ENCODE measurements around the gene CNTNAP5. TPM values are rescaled to one million over a fixed set of nuclear protein-coding genes. Genes with fewer than 3 reads are reported as not detected.

The CNTNAP5 gene
- total and polyA plus RNA-seq, 2 of the 4 experiments (the other 2 are of a cell fraction) = not detected

GRCh38 chr2:124704071-124704925 is 679.2 kb downstream of the CNTNAP5 start:
- no peak overlapping the region for H3K14ac ChIP-seq (replicated peaks; ENCODE audit: low read depth, low read length)
- no peaks in the 10 kb centered on the region for H3K27me3 ChIP-seq (ENCODE audit: control insufficient read depth, insufficient read depth, low read length)
- H3K9me1 ChIP-seq (ENCODE audit: insufficient read depth, low read length) = no peaks in the 10 kb centered on the region
- H3K56ac ChIP-seq (ENCODE audit: extremely low read depth, insufficient read depth, low read length) = no peak overlapping the region
- H3K4ac ChIP-seq (ENCODE audit: low read depth, low read length) = no peak overlapping the region
- no peak overlapping the region for H2AK5ac ChIP-seq (ENCODE audit: low read depth, low read length)
- no peaks in the 10 kb centered on the region for H4K20me1 ChIP-seq (ENCODE audit: insufficient read depth, low read length)
- H3K27ac ChIP-seq (ENCODE audit: insufficient read depth, low read length) = no peak overlapping the region
- no peak overlapping the region for H2AFZ ChIP-seq (replicated peaks; ENCODE audit: low read length, poor library complexity)
- no peaks in the 10 kb centered on the region for H3K9me3 ChIP-seq (ENCODE audit: control insufficient read depth, insufficient read depth, low read length)
- ATAC-seq (ENCODE audit: low read depth) = no peak
- intact Hi-C loops (cut with micrococcal nuclease) = no loop called here
- H4K8ac ChIP-seq (ENCODE audit: low read depth in 2 of 2, low read length in 2 of 2) = no peak overlapping the region
- no peak overlapping the region for H2BK20ac ChIP-seq (ENCODE audit: low read depth, low read length)
- H3K36me3 ChIP-seq (ENCODE audit: control insufficient read depth, insufficient read depth, low read length) = no peaks in the 10 kb centered on the region
- H3K4me2 ChIP-seq (ENCODE audit: low read depth, low read length) = no peak overlapping the region
- ChIA-PET POLR2A (ENCODE audit: unreplicated experiment) (no interaction called here), CTCF (no interaction called here)
- no peak overlapping the region for H3K4me3 ChIP-seq (ENCODE audit: insufficient read depth, low read depth, low read length)
- H3K4me1 ChIP-seq (ENCODE audit: control insufficient read depth, insufficient read depth, low read length) = no peaks in the 10 kb centered on the region
- H3K23ac ChIP-seq (ENCODE audit: low read depth, low read length) = no peak overlapping the region
- H3K79me1 ChIP-seq (ENCODE audit: low read depth in 1 of 2, low read length in 2 of 2) = no peaks in the 10 kb centered on the region
- H2BK120ac ChIP-seq (ENCODE audit: low read depth, low read length) = no peak overlapping the region
- in situ Hi-C loops (cut with MboI; ENCODE audit: low sequenced_read_pairs) = no loop called here
- H4K91ac ChIP-seq (ENCODE audit: insufficient read depth, low read depth, low read length) = no peak overlapping the region
- H3K9ac ChIP-seq (ENCODE audit: low read depth, low read length) = no peak overlapping the region
- dilution Hi-C loops (cut with HindIII; ENCODE audit: low sequenced_read_pairs, unreplicated experiment) = no loop called here
- no peak overlapping the region for H4K5ac ChIP-seq (ENCODE audit: low read depth, low read length)
- WGBS, 2 experiments (ENCODE audit: extremely low coverage in 2 of 2, insufficient read length in 1 of 2) = no CpG with 5 or more reads among the region's 5 CpGs
- no peak for DNase-seq
- TF ChIP-seq MAFK (IDR thresholded peaks at IDR 0.05; ENCODE audit: low read depth, low read length) (no peak), BHLHE40 (IDR thresholded peaks at IDR 0.05; ENCODE audit: low read depth, low read length) (no peak), CTCF (conservative IDR thresholded peaks at IDR 0.05; ENCODE audit: low read depth, low read length) (no peak), CEBPB (IDR thresholded peaks at IDR 0.05; ENCODE audit: low read depth, low read length) (no peak), FOS (IDR thresholded peaks at IDR 0.05; ENCODE audit: low read depth, low read length) (no peak), POLR2A (IDR thresholded peaks at IDR 0.05; ENCODE audit: low read depth, low read length) (no peak), RAD21 (IDR thresholded peaks at IDR 0.05; ENCODE audit: low read length) (no peak), MAZ (IDR thresholded peaks at IDR 0.05; ENCODE audit: borderline replicate concordance, low read depth, low read length) (no peak), NFE2L2 (IDR thresholded peaks at IDR 0.05; ENCODE audit: low read depth, low read length) (no peak), ELK1 (IDR thresholded peaks at IDR 0.05; ENCODE audit: borderline replicate concordance, low read depth, low read length) (no peak), RFX5 (IDR thresholded peaks at IDR 0.05; ENCODE audit: low read depth, low read length) (no peak), MXI1 (IDR thresholded peaks at IDR 0.05; ENCODE audit: borderline replicate concordance, low read depth, low read length) (no peak), USF2 (IDR thresholded peaks at IDR 0.05; ENCODE audit: low read depth, low read length) (no peak), RCOR1 (IDR thresholded peaks at IDR 0.05; ENCODE audit: insufficient replicate concordance, low read length) (no peak), CHD1 (IDR thresholded peaks at IDR 0.05; ENCODE audit: low read depth, low read length) (no peak)
- H2AK9ac ChIP-seq (replicated peaks; ENCODE audit: low read depth, low read length, poor library complexity) = no peak overlapping the region
- H3K18ac ChIP-seq (ENCODE audit: low read depth, low read length) = no peak overlapping the region
- no peak overlapping the region for H2BK15ac ChIP-seq (ENCODE audit: low read depth, low read length)
- no TSS peak for BruUV-seq (replicated peaks)
- no peak overlapping the region for H2BK5ac ChIP-seq (ENCODE audit: low read depth, low read length, poor library complexity, severe bottlenecking)

All from IMR-90 (cell line).